DND-41 (cell line): ENCODE results near the gene RDH16.

Source experiments
- EZH2 ChIP-seq: IDR thresholded peaks from 3 replicates; pipeline ENCODE4 v1.6.1; 2012; ENCODE audit warnings: borderline replicate concordance, low read depth, mild to moderate bottlenecking, moderate library complexity, low read length, inconsistent platforms; ENCODE audit not compliant: severe bottlenecking
- TF ChIP-seq, protein P1 (sequence below): IDR thresholded peaks from 2 replicates; pipeline ENCODE4 v1.5.1; 2012; ENCODE audit warnings: borderline replicate concordance, low read length, moderate library complexity, mild to moderate bottlenecking; ENCODE audit not compliant: poor library complexity, severe bottlenecking; ENCODE audit errors: extremely low read depth

DNA sequence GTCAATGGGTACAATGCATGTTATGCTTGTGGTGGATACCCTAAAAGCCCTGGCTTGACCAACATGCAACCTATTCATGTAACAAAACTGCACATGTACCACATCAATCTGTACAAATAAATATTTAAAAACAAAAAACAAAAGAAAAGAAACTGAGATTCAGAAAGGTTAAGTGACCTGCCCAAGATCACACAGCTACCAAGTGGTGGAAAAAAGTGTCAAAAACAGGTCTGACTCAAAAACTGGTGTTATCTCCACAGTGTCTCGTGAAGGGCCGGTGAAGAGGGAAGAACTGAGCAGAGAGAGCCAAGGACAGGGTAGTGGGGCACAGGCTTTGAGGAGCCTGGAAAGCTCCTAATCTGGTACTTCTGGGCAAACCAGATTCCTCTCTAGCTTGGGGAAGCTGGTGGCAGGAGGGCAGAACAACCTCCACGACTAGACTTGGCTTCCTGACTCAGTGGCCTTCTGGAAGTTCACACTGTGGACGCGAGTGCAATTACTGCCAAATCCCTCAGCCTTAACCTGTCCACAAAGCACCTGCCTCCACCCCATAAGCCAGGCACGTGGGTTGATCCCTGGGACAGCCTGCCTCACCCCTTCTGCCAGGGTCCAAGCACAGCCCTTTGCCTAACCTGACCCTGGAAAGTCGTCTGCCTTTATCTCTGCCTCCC is 33.4 kb upstream of the RDH16 start:
- TF ChIP-seq, protein P1, sequence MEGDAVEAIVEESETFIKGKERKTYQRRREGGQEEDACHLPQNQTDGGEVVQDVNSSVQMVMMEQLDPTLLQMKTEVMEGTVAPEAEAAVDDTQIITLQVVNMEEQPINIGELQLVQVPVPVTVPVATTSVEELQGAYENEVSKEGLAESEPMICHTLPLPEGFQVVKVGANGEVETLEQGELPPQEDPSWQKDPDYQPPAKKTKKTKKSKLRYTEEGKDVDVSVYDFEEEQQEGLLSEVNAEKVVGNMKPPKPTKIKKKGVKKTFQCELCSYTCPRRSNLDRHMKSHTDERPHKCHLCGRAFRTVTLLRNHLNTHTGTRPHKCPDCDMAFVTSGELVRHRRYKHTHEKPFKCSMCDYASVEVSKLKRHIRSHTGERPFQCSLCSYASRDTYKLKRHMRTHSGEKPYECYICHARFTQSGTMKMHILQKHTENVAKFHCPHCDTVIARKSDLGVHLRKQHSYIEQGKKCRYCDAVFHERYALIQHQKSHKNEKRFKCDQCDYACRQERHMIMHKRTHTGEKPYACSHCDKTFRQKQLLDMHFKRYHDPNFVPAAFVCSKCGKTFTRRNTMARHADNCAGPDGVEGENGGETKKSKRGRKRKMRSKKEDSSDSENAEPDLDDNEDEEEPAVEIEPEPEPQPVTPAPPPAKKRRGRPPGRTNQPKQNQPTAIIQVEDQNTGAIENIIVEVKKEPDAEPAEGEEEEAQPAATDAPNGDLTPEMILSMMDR = no peak
- TF ChIP-seq EZH2 = no peak
